ENCODE results near the gene ELFN1.
A peak's percentile ranks its signal among the peaks of the same experiment; 100 is the strongest.

The ELFN1 gene

DNA sequence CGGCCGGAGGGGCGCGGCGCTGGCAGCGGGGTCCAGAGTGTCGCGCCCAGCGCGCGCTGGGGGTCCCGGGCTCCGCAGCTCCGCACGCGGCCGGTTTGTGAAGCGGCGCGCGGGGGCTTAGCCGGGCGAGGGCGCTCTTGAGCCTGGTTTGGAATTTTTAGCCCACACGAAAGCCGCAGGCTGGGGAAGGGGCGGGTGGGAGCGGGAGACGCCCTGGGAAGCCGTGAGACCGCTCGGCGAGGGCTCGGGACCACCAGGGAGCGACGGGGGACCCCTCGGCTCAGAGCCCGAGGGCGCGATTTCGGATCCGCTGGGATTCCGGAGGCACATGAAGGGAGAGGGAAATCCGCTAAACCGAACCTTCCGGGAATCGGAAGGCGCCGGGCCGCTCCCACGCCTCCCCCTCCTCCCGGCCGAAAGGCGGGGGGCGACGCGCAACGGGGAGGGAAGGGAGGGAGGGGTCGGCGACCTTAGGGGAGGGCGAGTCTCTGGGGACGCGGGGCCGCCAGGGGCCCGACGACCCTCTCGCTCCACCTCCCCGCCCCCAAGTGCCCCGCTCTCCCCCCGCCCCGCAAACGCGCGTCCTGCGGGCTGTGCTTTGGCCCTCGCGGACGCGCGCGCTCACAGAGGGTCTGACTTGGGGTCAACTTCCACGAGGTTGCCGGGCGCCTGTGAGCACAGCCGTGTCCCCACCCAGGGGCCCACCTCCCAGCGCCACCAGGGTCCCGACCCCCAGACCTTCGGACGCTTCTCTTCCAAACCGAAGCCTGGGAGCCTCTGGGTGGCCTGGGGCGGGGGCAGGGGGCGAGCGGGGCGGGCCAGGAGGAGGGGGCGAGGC is 5.1 kb upstream of the ELFN1 start:
- peak; percentile 66 for DNase-seq

DNA sequence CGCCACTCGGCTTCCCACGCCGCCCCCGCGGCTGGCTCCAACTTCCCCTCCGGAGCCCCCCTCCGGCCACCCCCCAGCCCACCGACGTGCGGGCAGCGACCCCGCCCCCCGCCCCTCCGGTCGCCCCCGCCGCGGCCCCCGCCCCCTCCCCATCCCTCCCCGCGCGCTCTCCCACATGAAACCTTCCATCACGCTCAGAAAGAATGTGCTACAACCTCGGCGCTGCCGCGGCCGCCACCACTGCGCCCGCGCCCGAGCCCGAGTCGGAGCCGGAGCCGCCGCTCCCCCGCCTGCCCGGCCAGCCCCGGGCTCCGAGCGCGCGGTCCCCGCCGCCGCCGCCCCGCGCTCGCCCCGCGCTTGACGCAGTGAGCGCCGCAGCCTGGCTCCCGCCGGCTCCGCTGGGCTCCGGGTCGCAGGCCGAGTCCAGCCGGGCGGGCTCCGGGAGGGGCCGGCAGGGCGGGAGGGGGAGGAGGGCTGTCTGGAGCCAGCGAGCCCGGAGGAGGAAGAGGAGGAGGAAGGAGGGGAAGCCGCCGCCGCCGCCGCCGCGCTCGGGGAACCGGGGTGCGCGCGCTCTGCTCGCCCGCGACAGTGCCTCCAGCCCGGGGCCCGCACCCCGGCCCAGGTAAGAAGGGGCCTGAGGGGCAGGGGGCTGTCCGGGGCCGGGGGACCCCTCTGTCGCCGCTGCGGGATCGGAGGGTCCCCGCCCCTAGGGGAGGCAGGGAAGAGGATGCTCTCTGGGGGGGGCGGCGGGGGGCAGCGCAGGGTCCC is 4.3 kb upstream of the ELFN1 start:
- peak; percentile 26 for DNase-seq

DNA sequence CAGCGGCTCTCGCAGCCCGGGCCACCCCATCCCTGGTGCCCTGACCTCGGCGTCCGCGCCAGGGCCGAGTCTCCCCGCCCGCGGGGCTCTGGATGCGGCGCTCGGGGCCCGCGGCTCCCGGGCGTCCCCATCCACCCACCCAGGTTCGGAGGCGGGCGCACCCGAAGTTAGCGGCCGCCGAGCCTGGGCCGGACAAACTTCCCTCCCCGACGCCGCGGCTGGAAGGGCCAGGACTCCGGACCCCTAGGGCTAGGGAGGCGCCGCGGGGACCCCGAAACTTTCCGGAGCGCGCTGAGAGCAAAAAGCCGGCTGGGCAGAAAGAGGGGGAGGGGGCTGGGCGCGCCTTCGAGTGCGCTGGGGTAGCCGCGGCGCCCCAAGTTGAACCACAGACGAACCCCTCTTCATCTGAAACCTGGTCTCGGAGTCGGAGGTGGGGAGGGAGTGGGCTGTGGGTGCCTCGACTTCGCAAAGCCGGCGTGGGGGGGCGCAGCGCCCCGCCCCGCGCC is 3.7 kb upstream of the ELFN1 start:
- no peak for DNase-seq

DNA sequence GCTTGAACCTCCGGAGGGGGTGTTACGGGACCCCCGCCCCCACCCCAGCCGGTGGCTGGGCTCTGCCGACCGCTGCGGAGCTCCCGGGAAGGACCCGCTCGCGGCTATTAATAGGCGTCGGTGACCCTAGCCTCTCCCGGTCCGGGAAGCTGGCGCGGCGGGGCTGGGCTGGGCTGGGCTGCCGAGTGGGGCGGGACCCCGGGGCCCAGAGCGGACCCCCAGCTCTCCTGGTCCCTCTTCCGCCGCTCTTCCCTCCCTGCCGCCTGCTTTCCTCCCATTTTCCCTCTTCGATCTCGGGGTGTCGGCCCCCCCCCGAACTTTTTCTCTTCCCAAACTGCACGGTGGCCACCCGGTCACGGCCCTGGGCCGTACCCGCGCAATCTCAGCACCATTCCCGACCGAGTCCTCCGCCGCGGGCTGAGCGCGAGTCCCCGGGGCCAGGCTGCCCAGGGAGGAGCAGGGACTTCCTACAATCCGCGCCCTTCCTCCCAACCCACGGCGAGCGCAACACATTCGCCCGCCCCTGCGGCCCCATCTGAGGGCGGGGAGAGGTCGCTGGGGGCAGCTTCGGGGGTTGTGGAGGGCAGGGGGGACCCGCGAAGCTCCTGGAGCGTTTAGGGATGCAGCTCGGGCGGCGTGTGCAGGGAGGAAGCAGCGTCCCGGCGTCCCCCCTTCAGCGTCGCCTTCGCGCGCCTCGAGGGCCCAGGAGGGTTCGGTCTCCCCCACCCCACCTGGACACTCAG is 3.1 kb upstream of the ELFN1 start:
- no peak for DNase-seq

DNA sequence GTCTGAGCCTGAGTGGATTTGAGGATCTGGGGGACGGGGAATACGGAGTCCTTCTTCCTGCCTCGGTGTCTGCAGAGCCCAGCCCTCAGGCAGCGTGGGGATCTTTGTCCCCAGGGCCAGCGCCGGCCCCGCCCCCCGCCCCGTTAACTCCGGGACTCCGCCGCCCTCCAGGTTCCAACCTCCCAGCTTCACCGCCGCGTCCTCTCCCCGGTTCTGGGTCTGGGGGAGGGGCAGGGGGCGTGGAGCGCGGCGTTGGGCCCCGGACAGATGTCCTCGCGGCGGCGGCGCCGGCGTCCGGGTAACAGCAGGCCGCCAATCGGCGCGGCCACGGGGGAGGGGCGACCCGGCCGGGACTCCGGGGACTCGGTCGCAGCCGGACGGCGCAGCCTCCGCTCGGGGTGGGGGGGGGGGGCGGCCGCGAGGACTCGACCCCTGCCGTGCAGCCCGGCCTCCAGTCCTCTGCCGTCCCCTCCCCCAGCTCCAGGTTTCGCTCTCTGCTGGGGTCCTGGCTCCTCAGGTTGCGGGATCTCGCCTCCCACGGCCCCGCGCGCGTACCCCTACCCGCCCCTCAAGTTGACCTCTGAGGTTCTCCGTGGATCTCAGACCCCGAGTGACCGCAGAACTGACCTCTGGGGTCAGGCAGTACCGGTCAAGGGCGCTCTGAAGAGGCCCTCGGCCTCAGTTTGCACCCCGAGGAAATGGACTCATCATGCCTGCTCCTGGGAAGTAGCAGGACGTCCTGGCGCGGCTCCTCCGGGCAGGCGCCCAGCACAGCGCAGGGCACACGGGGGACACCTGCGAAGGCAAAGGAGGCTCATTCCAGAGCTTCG is 2.3 kb upstream of the ELFN1 start:
- no peak for DNase-seq

DNA sequence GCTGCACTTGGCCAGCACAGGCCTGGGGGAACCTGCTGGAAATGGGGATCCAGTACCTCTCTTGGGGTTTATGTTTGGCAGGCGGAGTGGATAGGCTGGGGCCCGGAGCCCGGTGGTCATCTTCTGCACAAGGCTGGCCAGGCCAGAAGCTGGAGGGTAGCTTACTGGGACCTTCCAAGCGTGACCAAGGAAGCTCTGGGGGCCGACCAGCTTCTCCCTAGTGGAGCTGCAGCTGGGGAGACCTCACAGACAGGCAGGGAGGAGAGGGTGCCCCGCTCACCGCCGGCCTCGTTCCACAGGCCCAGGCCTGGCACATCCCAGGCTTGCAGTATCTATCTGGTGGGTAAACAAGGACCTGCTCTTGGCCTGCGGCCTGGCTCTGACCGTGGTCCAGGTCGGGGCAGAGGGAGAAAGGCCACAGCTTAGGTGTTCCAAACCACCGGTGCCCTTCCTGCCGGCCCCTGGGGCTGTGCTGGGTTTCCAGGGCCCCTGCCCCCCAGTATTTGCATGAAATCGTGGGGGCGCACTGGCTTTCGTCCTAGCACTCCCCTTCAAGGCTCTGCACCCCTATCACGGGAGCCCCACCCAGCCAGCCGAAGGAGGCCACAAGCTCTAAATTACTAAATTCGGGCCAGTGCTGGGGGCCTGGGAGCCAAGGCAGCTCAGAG is 1.5 kb upstream of the ELFN1 start:
- no peak for DNase-seq

DNA sequence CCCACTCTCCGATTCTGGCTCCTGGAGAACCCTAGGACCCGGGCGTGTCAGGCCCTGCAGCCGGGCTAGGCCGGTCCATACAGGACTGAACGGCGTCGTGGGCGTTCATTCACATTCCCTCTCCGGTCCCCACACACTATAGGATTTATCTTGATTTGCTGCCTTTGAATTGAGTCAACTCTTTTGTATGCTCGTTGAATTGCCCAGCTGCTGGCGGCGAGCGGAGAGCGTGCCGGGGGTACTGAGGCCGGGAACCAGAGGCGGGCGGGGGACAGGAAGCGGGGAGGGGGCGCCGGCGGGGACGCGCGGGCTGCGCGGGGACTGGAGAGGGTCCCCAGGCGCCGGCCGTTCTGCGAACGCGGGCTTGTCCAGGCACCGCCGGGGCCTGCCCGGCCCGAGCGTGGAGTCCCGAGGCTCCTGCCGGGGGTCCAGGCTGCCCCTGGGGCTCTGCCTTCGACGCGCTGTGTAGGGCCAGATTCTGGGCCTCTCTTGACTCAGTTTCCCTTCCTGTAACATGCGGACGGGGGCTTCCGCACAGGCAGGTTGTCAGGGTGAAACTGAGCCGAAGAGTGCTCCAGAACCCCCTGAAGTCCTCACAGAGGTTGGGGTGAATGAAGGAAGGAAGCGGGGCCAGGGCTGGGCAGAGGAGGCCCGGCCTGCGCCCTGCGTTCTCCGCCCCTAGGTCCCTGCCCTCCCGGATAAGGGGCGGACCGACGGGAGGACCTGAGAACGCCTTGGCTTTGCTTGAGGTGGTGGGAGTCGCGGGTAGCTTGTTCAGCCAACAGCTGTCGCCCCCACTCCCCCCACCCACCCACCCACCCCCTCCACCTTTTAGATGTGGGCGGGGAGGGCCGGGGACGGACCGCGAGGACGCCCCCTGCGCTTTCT is 769 bp upstream of the ELFN1 start:
- DNase-seq = no peak

DNA sequence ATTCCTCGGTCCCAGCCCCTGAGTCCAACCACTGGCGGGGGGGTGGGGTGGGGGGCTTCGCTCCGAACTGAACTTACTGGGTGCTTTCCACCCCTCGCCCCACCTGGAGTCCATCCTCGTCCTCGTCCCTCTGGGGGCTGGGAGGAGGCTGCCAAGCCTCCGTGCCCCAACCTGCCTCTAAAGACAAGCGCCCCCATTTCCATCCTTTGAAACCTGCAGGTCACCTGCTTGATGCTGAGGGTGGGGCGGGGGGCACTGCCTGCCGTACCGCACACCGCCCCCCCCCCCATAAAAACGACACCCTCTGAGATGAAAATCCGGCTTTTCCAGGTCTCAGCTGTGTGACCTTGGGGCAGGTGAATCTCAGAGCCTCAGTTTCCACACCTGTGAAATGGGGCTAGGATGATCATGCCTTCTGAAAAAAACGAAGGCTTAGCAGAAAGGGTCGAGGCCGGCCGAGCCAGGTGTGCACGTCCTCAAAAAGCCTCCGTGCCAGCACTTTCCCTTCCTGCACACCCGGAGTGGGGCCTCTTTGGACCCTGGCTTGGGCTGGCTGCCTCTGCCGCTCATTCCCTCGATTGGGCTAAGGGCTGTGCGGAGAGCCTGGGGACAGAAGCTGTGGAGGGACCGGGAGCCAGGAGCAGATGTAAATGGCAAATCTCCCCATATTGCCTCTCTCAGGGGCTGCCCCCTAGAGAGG is 967 bp downstream of the ELFN1 start:
- no peak for DNase-seq

DNA sequence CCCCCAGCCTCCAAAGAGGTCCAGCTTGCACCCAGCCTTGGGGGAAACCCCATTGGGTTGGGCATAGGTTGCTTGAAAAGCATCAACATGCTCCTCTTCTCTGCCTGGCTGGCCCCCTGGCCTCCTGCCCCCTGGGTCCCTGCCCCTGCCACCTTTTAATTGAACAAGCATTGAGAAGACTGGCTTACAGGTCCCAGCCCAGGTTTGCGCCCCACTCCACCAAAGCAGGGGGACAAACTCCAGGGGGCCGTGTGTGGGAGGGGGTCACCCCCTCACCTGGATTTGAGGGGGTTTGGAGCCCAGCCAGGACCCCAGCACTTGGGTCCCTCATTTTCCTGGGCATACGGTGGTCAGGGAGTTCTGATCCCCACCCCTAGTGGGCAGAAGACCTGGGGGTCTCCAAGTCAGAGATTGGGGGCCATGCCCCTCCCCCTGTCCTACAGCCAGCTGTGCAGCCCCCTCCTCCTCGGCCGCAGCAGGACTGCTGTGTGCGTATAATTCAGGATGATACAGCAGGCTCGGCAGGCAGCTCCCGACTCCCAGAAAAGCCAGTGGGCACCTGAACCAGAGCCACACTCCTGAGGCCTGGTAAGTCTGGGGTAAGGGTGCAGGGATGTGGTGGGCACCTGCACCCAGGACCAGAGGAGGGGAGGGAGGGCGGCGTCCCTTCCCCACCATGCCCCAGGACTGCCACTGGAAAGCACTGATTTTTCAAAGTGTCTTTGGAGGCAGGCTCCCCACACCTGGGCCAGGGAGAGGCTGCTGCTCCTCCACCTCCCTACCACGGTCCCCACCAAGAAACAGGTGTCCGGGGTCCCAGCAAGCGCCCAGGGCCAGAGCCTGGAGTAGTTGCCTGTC is 1.7 kb downstream of the ELFN1 start:
- DNase-seq = no peak

DNA sequence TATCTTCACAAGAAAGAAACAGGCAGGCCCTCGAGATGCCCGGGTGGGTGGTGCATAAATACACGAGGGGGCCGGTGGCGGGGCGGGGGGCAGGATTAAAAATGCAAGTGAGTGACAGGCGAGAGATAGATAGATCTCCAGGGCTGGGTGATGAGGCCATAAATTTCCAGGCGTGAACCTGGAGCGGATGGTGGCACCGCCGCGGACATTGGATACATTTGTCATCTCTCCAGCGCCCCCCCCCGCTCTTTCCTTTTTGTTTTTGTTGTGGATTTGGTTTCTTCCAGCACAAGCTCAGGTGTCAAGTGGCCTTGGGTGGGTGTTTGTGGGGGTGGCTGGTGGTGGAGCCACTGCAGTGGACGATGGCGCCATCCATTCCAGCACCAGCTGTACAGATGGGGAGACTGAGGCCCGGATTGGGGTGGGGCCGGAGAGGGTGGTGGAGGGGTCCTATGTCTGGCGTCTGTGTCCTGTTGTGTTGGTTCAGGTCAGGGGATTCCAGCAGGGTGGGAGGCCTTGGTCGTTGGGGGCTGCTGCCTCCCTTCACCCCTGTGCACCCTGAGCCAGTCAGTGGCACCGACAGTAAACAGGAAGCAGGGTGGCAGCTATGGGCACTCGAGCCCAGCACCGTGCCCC is 2.9 kb downstream of the ELFN1 start:
- no peak for DNase-seq

DNA sequence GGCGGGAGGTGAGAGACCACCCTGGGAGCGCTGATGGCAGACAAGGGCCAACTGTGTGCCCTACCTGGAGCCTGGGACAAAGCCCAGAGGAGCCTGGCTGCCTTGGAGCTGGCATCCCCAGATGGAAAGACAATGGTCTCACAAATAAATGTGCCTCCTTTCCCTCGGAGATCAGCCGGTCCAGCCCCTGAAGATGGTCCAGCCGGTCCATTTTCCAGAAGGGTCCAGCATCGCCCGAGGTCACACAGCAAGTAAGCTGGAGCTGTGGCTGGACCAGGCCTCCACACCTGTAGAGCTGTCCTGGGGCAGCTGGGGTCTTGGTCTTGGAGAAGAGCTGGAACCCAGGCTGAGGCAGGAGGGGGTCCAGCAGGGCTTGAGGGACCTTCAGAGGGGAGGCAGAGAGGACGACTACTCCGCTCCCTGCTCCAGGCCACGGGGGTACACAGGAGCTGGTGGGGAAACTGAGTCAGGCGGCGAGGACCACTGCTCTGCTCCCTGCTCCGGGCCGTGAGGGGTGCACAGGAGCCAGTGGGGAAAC is 3.6 kb downstream of the ELFN1 start:
- DNase-seq = no peak

DNA sequence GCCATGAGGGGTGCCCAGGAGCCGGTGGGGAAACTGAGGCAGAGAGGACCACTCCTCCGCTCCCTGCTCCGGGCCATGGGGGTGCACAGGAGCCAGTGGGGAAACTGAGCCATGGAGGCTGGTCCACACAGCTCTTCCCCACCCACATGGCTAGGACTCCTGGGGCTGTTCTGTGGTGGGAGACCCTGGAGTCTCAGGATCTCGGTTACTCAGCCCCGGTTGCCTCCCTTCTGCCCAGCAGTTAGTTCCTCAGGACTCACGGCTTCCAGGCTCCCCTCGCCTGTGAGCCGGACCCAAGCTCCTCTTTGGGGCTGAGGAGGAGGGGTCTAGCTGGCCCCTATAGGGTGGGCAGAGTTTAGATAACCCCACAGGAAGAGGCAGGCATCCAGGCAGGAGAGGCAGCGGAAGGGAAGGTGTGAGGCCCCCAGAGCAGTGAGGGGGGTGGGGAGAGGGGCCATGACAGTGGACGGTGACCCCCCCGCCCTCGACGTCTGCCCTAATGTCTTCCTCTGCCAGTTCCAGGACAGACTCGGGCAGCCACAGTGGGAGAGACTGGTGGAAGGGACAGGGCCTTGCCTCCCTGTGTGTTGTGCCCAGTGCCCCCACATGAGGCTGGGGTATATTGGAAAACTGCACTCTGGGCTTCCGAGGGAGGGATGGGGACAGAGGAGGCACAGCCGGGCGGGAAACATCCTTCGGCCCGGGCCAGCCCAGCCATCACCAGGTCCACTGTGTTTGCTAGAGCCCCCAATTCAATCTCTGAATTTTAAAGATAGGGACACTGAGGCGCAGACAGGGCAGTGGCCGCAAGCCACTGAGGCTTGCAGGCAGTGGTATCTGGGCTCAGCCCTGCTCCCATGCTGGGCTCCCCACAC is 4.3 kb downstream of the ELFN1 start:
- DNase-seq = no peak

DNA sequence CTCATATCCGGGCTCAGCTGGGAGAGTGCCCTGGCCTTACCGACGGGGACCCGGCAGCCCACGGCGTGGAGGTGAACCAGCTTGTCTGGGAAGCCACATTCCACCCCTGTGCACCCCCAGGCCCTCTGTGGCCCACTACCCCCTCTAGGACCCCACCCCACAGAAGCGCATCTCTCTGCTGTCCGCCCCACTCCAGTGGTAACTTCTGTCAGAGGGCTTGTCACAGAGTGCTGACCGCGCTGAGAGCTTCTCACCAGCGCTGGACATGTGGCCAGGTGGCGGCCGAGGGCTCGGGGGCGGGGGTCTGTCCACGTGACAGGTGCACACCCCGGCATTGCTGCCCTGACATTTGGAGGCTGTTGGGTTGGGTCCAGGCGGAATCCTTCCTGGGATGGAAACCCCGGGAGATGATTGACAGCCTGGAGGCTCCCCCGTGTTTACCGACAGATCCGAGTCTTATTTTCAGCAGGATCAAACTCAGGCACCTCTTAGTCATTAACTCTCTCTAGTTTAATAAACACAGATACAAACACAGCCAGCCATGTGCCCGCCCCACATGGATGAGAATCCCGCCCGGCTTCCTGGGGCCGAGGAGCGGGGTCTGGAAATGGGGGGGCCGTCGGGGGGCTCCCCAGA is 5.1 kb downstream of the ELFN1 start:
- DNase-seq = no peak

DNA sequence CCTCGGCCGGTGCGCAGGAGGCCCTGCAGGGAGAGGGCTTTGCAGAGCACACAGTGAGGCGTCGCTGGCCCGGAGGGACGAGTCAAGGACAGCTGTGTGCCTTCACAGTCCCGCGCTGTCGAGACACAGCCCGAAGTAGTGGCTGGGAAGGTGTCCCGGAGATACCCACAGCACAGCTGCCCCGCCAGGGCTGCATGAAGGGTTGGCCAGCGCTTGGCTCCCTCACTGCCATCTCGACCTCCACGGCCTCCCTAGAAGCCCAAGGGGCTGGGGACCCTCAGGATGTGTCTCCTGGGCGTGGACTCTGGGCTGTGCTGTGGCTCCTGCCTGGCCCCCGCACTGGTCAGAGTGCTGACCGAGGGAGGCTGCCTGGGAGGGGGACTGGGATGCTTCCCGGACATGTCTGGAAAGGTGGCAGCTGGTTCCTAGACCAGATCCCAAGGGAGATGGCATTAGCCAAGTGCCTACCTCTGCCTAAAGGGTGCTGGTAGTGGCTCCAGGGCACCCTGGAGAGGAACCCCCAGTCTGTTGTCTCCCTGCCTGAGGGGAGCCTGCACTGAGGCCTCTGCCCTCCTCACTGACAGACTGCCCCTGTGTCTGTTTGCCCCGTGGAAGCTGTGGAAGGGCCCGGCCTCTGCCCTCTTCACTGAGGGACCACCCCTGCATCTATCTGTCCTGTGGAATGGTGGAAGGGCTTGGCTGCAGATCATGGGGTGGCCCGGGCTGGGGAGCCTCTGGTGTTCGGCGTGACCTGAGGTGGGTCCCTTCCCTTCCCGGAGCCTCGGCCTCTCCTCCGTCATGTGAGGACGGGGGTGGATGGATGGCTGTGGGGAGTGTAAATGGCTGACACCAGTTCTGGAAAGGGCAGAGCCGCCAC is 5.8 kb downstream of the ELFN1 start:
- no peak for DNase-seq

DNA sequence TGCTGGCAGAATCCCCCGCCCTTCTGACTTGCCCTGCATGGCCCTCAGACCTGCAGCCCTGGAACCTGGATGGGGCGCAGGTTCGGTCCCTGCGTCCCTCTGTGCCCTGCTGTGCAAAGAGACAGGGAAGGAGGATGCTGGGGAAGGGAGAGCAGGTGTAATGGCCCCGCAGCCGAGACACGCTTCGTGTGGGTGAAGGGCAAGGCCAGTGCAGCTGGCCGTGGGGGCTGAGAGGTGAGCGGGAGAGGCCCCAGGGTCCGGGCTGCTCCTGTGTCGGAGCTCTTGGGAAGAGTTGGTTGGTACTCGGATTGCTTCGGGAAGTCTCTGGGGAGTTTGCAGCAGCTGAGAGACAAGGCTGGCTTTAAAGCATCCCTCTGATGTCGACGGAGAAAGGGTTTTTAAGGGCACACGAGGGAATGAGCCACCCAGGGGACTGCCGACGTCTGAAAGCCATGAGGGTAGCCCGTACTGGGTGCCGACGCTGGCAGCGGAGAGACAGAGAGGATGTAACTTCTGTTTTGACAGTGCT is 6.5 kb downstream of the ELFN1 start:
- DNase-seq = no peak
